ENCODE measurements around the gene LRCH4.

LRCH4 gene, protein sequence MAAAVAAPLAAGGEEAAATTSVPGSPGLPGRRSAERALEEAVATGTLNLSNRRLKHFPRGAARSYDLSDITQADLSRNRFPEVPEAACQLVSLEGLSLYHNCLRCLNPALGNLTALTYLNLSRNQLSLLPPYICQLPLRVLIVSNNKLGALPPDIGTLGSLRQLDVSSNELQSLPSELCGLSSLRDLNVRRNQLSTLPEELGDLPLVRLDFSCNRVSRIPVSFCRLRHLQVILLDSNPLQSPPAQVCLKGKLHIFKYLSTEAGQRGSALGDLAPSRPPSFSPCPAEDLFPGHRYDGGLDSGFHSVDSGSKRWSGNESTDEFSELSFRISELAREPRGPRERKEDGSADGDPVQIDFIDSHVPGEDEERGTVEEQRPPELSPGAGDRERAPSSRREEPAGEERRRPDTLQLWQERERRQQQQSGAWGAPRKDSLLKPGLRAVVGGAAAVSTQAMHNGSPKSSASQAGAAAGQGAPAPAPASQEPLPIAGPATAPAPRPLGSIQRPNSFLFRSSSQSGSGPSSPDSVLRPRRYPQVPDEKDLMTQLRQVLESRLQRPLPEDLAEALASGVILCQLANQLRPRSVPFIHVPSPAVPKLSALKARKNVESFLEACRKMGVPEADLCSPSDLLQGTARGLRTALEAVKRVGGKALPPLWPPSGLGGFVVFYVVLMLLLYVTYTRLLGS

GRCh38 chr7:100585511-100586265, at the start of gene LRCH4:
Gene LRCH4, minus strand, starts transcription at chr7:100586129. Its CDS starts 29 bp downstream, at chr7:100586100.
- peak; percentile 39 for DNase-seq

GRCh38 chr7:100632951-100633717, 47.2 kb upstream of the LRCH4 start:
- peak; percentile 18 for DNase-seq

DNA sequence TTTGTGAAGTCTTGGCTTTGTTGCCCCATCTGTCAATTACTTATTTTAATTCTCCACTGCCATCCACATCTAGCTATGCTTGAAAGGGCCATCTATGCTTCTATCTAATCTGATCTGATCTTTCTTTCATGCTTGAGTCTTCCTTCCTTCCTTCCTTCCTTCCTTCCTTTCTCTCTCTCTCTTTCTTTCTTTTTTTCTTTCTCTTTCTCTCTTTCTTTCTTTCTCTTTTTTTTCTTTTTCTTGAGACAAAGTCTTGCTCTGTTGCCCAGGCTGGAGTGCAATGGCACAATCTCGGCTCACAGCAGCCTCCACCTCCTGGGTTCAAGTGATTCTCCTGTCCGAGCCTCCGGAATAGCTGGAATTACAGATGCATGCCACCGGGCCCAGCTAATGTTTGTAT, 44.1 kb upstream of the LRCH4 start:
- no peak for DNase-seq

- DNase-seq = no peak
Observed at GRCh38 chr7:100629117-100629716, 43.3 kb upstream of the LRCH4 start.

DNA sequence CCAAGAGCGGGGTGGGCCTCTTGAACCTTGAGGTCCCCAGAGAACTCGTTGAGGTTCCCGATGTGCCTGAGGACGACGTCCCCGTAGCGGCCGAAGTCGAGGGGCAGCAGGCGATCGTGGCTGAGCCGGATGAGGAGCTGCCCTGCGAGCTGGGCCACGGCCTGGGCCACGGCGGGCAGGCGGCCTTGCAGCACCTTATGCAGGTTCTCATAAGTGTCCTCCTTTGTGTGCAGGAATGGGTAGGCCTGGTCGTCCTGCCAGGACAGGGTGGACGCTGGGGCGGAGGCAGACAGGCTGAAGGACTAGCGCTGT, 41.3 kb upstream of the LRCH4 start:
- DNase-seq = no peak

GRCh38 chr7:100626530-100627237, 40.8 kb upstream of the LRCH4 start:
- peak; percentile 86 for DNase-seq

DNA sequence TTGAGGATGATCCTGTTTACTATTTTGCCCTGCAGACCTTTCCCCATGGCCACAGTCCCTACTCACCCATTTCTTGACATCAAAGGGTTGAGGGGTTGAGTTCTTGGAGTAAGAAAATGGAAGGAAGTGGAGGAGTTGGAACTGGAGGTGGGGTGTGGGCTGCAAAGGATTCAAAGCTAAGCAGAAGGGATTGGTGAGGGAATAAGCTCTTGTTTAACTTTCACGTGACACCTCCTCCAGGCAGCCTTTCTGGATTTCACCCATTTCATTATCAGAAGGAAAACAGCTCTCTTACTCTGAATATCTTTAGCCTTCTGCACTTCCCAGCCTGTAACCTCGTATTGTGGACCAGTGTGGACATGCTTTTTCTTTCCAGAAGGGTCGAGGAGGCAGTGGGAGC, 40.1 kb upstream of the LRCH4 start:
- DNase-seq = no peak

DNA sequence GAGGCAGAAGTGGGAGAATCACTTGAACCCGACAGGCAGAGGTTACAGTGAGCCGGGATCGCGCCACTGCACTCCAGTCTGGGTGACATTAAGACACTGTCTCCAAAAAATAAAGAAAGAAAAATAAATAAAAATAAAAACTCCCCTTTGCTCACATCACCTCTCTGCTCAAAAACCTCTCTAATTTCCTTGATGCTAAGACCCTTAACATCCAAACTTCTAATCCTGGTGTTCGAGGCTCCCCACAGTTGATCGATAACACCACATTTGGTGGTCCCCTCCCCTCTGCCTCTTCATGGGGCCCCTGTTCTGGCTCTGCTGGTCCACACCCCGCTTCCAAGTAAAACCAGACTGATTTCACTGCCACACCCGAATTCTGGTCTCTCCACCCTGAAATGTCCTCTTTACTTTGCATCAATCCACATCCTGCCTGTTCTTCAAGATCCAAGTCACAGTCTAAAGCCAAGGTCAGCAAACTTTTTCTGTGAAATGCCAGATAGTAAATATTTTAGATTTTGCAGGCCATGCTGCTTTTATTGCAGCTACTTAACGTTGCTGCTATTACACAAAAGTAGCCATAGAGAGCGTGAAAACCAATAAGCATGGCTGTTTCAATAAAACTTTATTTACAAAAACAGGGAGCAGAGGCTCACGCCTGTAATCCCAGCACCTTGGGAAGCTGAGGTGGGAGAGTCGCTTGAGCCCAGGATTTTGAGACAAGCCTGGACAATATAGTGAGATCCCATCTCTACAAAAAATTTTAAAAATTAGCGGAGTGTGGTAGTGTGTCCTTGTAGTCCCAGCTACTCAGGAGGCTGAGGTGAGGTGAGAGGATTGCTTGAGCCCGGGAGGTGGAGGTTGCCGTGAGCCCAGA, 38.3 kb upstream of the LRCH4 start:
- no peak for DNase-seq

GRCh38 chr7:100621554-100621953, 35.6 kb upstream of the LRCH4 start:
- no peak for DNase-seq

- DNase-seq = no peak
Observed at GRCh38 chr7:100620804-100621203, 34.9 kb upstream of the LRCH4 start.

DNA sequence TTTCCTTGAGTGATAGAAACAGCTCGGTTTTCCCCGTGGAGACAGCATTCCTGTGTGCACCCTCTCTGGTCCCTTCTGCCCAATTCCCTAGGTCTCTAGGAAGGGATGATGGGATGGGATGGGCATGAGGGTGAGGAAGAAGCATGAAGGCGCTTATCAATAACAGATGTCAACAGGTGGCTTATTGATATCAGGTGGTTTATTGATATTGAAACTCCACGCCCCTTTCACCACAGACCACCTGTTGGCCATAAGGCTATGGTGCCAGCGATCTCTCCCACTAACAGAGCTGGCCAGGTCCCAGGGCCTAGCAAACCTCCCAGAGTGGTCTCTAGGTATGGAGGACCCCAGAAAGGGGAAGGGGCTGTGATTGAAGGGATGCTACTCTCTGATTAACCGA, 34.3 kb upstream of the LRCH4 start:
- no peak for DNase-seq

GRCh38 chr7:100614308-100614861, 28.5 kb upstream of the LRCH4 start:
- no peak for DNase-seq

- no peak for DNase-seq
Observed at GRCh38 chr7:100613412-100614175, 27.7 kb upstream of the LRCH4 start.

DNA sequence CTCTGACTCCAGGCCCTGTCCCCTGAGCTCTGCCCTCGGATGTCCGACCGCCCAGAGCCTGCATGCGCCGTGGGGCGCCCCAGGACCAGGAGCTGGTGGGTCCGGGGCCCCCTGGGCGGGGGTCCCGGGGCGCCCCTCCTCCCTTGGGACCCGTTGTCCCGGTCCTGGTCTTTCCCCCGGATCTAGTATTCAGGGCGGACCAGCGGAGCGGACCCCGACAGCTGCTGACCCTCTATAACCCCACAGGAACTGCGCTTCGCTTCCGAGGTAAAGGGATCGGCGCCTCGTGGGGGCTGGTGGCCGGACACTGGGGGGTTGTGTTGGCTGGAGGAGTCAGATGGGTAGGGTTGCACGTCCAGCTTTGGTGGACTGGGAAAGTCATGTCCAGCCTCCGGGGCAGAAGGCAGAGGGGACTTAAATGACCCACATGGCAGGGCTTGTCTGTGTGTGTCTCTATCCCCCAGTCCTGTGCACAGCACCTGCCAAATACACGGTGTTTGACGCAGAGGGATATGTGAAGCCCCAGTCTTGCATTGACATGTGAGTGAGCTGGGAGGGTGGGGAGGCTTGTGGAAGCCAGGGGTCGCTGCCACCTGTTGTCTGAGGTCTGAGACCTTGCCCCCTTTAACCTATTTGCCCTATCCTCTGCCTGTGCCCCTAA, 26.9 kb upstream of the LRCH4 start:
- no peak for DNase-seq

DNA sequence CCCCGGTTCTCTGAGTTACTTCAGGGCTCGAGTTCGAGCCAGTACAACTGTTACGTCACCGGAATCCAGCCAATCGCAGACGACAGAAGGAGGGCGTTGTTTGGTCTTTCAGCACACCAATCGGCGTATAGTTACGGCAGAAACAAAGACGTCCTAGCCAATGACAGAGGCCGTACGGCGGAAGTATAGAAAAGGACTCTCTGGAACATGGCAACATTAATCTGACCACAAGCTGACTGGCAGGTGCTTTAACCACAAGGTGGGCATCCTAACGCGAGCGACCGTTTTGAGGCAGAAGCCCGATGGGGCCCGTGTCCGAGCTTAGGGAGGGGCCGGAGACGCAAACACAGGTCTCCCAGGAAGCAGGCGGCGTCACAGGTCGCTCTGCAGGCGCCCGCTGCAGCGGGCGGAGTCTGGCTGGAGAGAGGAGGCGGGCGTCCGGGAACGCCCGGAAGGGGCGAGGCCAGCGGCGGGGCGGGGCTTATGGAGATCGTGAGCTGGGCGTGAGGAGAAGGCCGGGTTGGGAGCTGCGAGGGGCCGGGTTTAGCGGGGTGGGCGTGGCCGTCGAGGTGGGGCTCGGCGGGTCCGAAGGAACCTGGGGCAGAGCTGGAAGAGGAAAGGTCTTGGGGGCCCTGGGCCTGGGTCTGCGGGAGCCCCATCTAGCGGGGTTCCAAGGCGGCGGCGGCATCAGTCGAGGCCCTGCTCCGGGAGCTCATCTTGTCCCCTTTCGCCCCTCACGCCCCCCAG, 26.2 kb upstream of the LRCH4 start, which contains the start of gene MOSPD3:
TSS of gene MOSPD3 (plus strand) at position 558 of the 747 bp plus-strand sequence. CDS start 252 bp downstream, outside the sequence.
- peak; percentile 97 for DNase-seq

GRCh38 chr7:100609958-100610357, 24.0 kb upstream of the LRCH4 start:
- no peak for DNase-seq

DNA sequence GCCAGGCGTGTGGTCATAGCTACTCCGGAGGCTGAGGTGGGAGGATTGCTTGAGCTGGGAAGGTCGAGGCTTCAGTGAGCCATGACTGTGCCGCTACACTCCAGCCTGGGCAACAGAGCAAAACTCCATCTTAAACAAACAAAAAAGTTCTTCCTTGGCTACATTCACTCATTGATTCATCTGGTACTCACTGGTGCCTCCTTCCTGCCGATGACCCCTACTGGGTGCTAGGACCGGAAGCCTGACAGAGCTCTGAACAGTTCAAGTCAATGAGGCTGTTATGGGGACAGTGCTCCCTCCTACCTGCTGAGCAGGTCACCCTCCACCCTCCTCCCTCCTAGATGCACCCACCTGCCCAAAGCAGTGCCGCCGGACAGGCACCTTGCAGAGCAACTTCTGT, 21.2 kb upstream of the LRCH4 start:
- DNase-seq = no peak

- DNase-seq = no peak
Observed at GRCh38 chr7:100606313-100606712, 20.4 kb upstream of the LRCH4 start.
